ENCODE data around the gene ARHGEF10L.

DNA sequence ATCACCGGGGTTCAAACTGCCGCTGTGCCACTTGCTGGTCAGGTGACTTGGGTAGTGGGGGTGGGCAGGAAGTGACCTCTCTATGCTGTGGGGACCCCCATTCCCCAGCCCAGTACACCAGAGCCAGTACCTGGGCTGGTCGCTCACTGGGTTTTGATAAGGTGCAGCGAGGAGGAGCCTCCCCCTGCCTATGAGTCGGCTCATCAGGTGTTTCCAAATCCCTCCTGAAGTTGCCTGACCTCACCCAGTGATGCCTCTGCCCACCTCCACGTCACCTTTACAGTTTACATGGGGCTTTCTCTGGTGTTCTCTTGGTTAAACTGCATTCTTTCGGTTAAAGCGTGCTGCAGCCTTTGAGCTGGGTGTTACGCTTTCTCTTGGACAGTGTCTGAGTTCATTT is 58.2 kb downstream of the ARHGEF10L start:
- TF ChIP-seq POLR2A (IDR thresholded peaks at IDR 0.05), result peak in 1 of 2 donors; percentile 6
- TF ChIP-seq, protein P1, sequence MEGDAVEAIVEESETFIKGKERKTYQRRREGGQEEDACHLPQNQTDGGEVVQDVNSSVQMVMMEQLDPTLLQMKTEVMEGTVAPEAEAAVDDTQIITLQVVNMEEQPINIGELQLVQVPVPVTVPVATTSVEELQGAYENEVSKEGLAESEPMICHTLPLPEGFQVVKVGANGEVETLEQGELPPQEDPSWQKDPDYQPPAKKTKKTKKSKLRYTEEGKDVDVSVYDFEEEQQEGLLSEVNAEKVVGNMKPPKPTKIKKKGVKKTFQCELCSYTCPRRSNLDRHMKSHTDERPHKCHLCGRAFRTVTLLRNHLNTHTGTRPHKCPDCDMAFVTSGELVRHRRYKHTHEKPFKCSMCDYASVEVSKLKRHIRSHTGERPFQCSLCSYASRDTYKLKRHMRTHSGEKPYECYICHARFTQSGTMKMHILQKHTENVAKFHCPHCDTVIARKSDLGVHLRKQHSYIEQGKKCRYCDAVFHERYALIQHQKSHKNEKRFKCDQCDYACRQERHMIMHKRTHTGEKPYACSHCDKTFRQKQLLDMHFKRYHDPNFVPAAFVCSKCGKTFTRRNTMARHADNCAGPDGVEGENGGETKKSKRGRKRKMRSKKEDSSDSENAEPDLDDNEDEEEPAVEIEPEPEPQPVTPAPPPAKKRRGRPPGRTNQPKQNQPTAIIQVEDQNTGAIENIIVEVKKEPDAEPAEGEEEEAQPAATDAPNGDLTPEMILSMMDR (IDR thresholded peaks at IDR 0.05), result no peak

Measured in Peyer's patch (tissue), 4 donors.